ENCODE data around the gene VIPR2.
"Not testable (repeated sequence)": the region's sequence is repeated elsewhere in the genome, so short reads cannot be mapped to it uniquely, and the experiment has no call there.

Gene VIPR2

DNA sequence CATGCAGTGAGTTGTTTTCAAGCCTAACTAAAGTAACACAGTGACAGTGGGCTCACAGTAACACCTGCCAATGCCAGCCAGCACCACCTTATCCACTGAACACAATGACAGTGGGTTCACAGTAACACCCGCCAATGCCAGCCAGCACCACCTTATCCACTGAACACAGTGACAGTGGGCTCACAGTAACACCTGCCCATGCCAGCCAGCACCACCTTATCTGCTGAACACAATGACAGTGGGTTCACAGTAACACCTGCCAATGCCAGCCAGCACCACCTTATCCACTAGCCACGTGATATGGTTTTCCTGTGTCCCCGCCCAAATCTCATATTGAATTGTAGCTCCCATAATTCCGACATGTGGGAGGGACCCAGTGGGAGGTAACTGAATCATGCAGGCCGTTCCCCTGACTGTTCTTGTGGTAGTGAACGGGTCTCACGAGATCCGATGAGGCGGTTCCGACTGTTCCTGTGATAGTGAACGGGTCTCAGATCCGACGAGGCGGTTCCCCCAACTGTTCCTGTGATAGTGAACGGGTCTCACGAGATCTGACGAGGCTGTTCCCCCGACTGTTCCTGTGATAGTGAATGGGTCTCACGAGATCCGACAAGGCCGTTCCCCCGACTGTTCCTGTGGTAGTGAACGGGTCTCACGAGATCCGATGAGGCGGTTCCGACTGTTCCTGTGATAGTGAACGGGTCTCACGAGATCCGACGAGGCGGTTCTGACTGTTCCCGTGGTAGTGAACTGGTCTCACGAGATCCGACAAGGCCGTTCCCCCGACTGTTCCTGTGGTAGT is 44.2 kb downstream of the VIPR2 start:
- not testable (repeated sequence) for H3K4me1 Mint-ChIP-seq; H3K9me3 Mint-ChIP-seq; H3K36me3 Mint-ChIP-seq; H3K27ac Mint-ChIP-seq; DNase-seq (ENCODE audit: low spot score in 2 of 2); H3K4me3 Mint-ChIP-seq; ATAC-seq

- H3K36me3 Mint-ChIP-seq: no peaks in the 10 kb centered on the region
- no peak for ATAC-seq
- DNase-seq (ENCODE audit: low spot score in 2 of 2): no peak
- H3K4me3 Mint-ChIP-seq: no peak overlapping the region
- H3K27ac Mint-ChIP-seq: no peak overlapping the region
- H3K9me3 Mint-ChIP-seq: peaks cover 3% of the 10 kb centered on the region
- no peaks in the 10 kb centered on the region for H3K4me1 Mint-ChIP-seq
Observed at GRCh38 chr7:159099711-159100231, 44.9 kb downstream of the VIPR2 start.

DNA sequence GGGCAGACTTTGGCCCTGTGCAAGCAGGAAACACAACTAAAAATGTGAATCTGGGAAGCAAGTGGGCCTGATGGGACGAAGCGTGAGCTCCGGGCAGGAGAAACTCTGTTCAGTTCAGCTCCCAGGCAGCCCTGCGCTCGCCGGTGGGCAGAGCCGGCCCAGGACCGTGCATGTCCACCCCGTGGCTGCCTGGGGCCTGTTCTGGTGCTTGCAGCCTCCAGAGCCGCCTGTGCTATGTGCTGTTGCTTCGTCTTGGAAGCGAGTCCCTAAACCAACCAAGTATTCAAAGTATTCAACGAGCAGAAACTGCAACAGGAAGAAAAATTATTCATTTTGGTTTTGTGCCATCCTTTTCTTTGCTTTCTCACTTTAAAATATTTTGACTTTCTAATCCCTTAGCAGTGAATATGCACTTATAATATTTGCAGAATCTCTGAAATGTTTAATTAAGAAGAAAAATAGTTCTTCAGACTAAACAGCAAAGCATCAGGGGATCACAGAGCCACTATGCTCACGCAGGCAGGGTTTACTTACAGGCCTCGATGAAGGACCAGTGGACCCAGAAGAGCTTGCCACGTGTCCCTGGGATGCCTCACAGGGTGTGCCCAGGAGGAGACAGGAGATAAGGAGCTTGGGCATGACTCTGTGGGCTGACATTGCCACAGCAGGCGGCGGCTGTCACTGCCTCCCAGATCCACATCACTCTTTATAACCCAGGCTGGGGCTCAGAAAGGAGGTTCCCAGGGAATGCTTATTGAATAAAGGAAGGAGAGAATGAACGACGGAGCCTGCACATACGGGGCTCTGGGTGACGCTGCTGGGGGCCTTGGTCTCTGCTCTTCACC is 45.6 kb downstream of the VIPR2 start:
- H3K4me1 Mint-ChIP-seq: no peaks in the 10 kb centered on the region
- ATAC-seq (no peak), DNase-seq (ENCODE audit: low spot score in 2 of 2) (no peak)
- H3K4me3 Mint-ChIP-seq: no peak overlapping the region
- no peak overlapping the region for H3K27ac Mint-ChIP-seq
- no peaks in the 10 kb centered on the region for H3K36me3 Mint-ChIP-seq
- H3K9me3 Mint-ChIP-seq: peaks cover 3% of the 10 kb centered on the region

DNA sequence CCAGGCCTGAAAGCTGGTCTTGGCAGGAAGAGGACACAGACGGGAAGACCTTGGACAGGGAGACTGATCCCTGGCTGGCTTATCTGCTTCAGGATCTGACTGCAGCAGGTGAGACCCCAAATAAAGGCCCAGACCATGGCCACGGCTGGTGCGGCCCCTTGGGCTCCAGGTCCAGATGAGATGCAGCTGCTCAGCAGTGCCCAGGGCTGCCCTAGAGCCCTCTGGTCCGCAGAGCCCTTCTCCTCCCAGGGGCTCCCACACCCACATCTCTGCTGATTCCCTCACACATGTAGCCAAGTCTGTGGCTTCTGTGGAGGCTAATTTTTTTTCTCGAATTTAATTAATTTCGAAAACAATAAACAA is 46.3 kb downstream of the VIPR2 start:
- Mint-ChIP-seq H3K4me1 (no peaks in the 10 kb centered on the region), H3K27ac (no peak overlapping the region), H3K36me3 (no peaks in the 10 kb centered on the region), H3K9me3 (peaks cover 3% of the 10 kb centered on the region), H3K4me3 (no peak overlapping the region)
- DNase-seq (ENCODE audit: low spot score in 2 of 2) (no peak), ATAC-seq (no peak)

DNA sequence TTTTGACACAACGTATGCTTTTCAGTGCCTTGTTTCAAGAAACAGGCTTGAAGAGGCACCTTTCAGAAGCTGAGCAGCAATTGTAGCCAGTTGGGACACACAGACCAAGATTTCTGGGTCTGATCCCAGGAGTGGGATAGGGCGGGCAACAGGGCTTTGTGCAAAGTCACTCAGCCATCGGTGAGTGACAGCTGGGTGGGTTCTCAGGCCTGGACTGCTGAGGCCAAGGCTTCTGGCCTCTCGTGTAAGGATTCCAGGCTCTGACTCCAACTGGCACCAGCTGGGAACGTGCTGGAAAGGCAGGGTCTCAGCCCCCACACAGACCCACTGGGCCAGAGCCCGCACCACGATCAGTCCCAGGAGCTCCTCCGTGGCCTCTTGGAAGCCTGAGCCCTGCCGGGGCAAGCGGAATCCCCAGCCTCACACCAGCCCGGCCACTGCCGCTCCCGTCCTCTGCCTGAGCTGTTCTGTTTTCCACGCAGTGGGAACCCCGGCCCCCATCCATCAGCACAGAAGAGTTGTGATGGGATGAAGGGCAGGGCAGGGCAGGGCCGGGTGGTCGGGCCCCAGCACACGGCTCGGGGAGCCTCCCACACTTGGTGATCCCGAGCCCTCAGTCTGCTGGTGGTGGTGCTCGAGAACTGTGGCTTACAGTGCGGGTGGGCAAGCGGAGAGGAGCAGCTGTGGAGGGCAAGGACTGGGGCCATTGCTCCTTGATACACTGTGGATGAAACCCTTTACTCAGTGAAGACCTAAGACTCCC is 46.8 kb downstream of the VIPR2 start:
- Mint-ChIP-seq H3K4me3 (no peak overlapping the region), H3K9me3 (peaks cover 3% of the 10 kb centered on the region), H3K36me3 (no peaks in the 10 kb centered on the region), H3K27ac (no peak overlapping the region), H3K4me1 (no peaks in the 10 kb centered on the region)
- DNase-seq (ENCODE audit: low spot score in 2 of 2) (no peak), ATAC-seq (no peak)

DNA sequence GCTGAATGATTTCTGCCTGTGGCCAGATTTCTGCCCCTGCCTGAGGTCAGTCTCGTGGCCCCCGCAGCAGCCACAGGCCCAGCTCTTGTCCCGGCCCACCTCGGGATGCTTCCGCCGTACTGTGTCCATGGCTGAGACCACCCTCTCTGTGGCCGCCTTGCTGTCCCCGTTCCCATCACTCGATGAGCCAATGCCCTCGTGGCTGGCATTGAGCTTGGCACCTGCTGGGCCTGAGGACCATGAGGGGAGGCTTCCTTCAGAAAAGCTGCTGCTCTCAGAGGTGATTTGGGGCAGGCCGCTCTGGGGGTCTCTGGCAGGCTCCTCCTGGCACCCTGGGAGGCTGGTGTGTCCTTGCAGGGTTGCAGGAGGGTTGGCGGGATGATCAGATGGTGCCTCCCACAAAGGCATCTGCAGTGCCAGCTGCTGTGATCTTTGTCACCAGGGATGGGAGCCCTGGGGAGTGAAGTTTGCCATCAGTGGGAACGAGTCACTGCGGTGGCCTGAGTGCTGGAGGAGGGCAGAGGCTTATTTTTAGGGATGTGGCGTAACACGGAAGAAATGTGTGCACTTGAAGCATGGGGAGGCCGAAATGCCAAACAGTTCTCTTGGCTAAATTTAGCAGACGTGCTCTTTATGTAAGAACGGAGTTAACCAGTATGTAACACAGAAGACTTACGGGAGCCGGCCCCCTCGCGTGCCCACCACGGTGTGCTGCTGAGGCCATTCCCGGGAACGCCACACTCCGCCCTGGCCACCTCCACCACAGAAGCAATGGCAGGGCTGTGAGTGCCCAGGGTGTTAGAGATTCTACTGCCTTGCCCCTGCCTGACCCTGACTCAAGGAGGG is 47.7 kb downstream of the VIPR2 start:
- H3K9me3 Mint-ChIP-seq: peaks cover 3% of the 10 kb centered on the region
- no peak for DNase-seq (ENCODE audit: low spot score in 2 of 2)
- ATAC-seq: no peak
- H3K36me3 Mint-ChIP-seq: no peaks in the 10 kb centered on the region
- no peaks in the 10 kb centered on the region for H3K4me1 Mint-ChIP-seq
- H3K27ac Mint-ChIP-seq: no peak overlapping the region
- H3K4me3 Mint-ChIP-seq: no peak overlapping the region

DNA sequence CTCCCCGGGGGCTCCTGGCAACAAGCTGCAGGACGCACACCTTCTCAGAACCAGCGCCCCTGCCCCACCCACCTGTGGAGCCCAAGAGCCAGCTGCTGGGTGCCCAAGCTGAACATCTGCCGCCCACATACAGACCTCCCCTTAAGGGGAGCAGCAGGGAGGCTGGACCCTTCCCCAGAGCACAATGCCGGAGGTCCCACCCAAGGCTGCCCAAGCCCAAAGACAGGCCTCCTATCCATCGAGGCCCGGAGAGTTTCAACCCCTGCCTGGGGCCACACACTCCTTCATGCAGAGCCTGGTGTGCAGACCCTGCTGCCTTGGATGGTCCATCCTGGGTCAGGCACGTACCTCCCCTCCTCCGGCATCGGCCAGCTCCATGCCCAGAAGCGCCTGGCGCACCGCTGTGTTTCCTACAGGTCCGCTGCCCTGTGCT is 48.7 kb downstream of the VIPR2 start:
- no peak overlapping the region for H3K4me3 Mint-ChIP-seq
- no peak overlapping the region for H3K27ac Mint-ChIP-seq
- peaks cover 1% of the 10 kb centered on the region for H3K9me3 Mint-ChIP-seq
- DNase-seq (ENCODE audit: low spot score in 2 of 2) (no peak), ATAC-seq (no peak)
- no peaks in the 10 kb centered on the region for H3K36me3 Mint-ChIP-seq
- H3K4me1 Mint-ChIP-seq: no peaks in the 10 kb centered on the region

- Mint-ChIP-seq H3K36me3 (no peaks in the 10 kb centered on the region), H3K27ac (no peak overlapping the region), H3K4me1 (no peaks in the 10 kb centered on the region), H3K4me3 (no peak overlapping the region), H3K9me3 (no peaks in the 10 kb centered on the region)
- no peak for DNase-seq (ENCODE audit: low spot score in 2 of 2)
- no peak for ATAC-seq
Observed at GRCh38 chr7:159094919-159095915, 49.5 kb downstream of the VIPR2 start.

DNA sequence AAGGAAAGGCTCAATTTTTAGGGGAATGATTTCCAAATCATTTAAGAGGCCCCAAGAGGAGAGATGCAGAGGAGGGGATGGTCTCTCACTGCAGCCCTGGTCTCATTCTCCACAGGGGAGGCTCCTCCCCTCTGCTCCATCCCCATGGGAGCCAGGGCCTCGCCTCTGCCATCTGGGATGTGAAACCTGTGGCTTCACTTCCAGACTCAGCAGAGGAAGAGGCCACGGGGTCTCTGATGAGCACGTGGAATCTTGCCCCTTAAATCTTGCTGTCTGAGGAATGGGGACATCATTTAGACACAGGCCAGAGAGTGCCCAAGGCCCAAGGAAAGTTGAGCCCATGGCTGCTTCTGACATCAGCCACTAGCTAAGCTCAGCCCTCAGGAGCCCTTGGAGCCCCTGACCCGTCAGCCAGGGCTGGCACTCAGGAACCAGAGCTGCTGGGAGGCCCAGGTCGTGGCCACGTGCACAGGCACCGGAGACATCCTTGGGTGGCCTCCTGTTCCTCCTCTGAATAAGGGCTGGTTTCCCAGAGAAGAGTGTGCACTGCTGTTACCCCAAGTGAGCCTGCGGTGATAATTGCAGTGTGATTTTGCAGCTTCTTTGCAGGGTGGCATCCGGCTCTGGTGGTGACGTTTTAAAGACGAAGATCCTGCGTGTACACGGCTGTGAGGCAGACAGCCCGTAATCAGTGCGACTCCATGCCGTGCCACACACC is 50.5 kb downstream of the VIPR2 start:
- Mint-ChIP-seq H3K4me3 (no peak overlapping the region), H3K4me1 (no peaks in the 10 kb centered on the region), H3K27ac (no peak overlapping the region), H3K36me3 (no peaks in the 10 kb centered on the region), H3K9me3 (no peaks in the 10 kb centered on the region)
- DNase-seq (ENCODE audit: low spot score in 2 of 2) (no peak), ATAC-seq (no peak)

DNA sequence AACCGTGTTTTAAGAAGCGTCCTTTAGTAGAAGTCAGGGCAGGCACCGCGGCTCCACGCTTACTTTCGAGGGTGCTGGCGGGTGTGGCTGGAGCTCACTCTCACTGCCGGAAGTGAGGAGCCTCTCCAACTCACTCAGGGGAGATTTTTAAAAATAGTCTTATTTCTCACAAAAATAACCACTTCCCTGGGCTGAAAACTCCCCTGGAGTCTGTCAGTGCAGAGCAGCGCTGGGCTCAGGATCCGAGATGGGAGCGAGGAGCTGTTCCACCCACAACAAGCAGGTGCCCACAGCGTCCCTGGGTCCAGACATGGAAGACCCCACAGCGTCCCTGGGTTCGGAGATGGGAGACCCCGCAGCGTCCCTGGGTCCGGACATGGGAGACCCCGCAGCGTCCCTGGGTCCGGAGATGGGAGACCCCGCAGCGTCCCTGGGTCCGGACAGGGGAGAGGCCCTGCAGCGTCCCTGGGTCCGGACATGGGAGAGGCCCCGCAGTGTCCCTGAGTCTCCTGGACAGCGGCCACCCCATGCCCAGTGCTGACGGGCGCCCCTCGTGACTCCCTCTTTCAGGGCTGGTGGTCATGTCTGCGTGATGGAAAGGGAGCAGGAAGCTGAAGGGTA is 51.2 kb downstream of the VIPR2 start:
- no peak for DNase-seq (ENCODE audit: low spot score in 2 of 2)
- ATAC-seq: no peak
- H3K36me3 Mint-ChIP-seq: no peaks in the 10 kb centered on the region
- H3K4me3 Mint-ChIP-seq: no peak overlapping the region
- no peaks in the 10 kb centered on the region for H3K4me1 Mint-ChIP-seq
- no peak overlapping the region for H3K27ac Mint-ChIP-seq
- H3K9me3 Mint-ChIP-seq: no peaks in the 10 kb centered on the region

DNA sequence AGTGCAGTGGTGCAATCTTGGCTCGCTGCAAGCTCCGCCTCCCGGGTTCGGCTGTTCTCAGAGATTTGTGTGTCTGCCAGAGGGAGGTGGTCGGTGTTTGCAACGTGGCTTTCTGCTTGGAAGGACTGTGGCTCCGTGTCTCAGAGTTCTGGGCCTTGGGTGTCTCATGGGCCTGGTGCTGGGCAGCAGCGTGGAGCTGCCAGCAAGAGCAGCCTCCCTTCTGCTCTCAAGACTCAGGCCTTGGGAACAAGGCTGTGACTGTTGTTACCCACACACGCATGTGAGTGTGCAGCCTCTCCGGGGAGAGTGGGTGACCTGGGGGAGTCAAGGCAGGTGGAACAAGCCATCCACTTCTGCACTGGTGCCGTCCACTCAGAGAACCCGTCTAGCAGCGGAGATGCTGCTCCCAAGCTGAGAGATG is 52.0 kb downstream of the VIPR2 start:
- Mint-ChIP-seq H3K4me1 (no peaks in the 10 kb centered on the region), H3K4me3 (no peak overlapping the region), H3K36me3 (no peaks in the 10 kb centered on the region), H3K27ac (no peak overlapping the region), H3K9me3 (no peaks in the 10 kb centered on the region)
- no peak for ATAC-seq
- no peak for DNase-seq (ENCODE audit: low spot score in 2 of 2)

GRCh38 chr7:159091480-159092475 is 52.9 kb downstream of the VIPR2 start:
- ATAC-seq (no peak), DNase-seq (ENCODE audit: low spot score in 2 of 2) (no peak)
- H3K36me3 Mint-ChIP-seq: no peaks in the 10 kb centered on the region
- H3K4me3 Mint-ChIP-seq: no peak overlapping the region
- H3K4me1 Mint-ChIP-seq: no peaks in the 10 kb centered on the region
- H3K9me3 Mint-ChIP-seq: no peaks in the 10 kb centered on the region
- H3K27ac Mint-ChIP-seq: no peak overlapping the region

All from stimulated activated effector memory CD8-positive, alpha-beta T cell treated with anti-CD3 and anti-CD28 coated beads, Interleukin-12 subunit alpha, Interleukin-12 subunit beta, amount 100 ng/mL, for 72 hours (primary cell).